ENCODE results near the gene PRKCA.
A peak's percentile ranks its signal among the peaks of the same experiment; 100 is the strongest.

PRKCA gene

GRCh38 chr17:66420961-66421371, 118.6 kb downstream of the PRKCA start:
- no peak for DNase-seq

GRCh38 chr17:66422186-66422585, 119.8 kb downstream of the PRKCA start:
- DNase-seq = peak; percentile 79

GRCh38 chr17:66423056-66423955, 120.9 kb downstream of the PRKCA start:
- DNase-seq = no peak

GRCh38 chr17:66425756-66426396, 123.5 kb downstream of the PRKCA start:
- DNase-seq = no peak

- DNase-seq = no peak
These were observed 124.1 kb downstream of the PRKCA start for GRCh38 chr17:66426397-66427033.

- no peak for DNase-seq
These were observed 124.7 kb downstream of the PRKCA start for GRCh38 chr17:66427134-66427533.

- no peak for DNase-seq
These were observed 127.3 kb downstream of the PRKCA start for GRCh38 chr17:66429680-66430079.

GRCh38 chr17:66430846-66431795, 128.7 kb downstream of the PRKCA start:
- DNase-seq = no peak

- peak; percentile 47 for DNase-seq
These were observed 129.5 kb downstream of the PRKCA start for GRCh38 chr17:66431910-66432309.

- no peak for DNase-seq
These were observed 130.1 kb downstream of the PRKCA start for GRCh38 chr17:66432411-66432957.

GRCh38 chr17:66432996-66433551, 130.7 kb downstream of the PRKCA start:
- DNase-seq = no peak

GRCh38 chr17:66435182-66435581, 132.8 kb downstream of the PRKCA start:
- DNase-seq = no peak

GRCh38 chr17:66436631-66437030, 134.2 kb downstream of the PRKCA start:
- DNase-seq = no peak

- no peak for DNase-seq
These were observed 135.1 kb downstream of the PRKCA start for GRCh38 chr17:66437476-66438026.

- DNase-seq = no peak
These were observed 135.7 kb downstream of the PRKCA start for GRCh38 chr17:66438101-66438500.

GRCh38 chr17:66441101-66441661, 138.8 kb downstream of the PRKCA start:
- no peak for DNase-seq

GRCh38 chr17:66443166-66443565, 140.8 kb downstream of the PRKCA start:
- DNase-seq = no peak

GRCh38 chr17:66443606-66444005, 141.2 kb downstream of the PRKCA start:
- DNase-seq = no peak

- no peak for DNase-seq
These were observed 141.6 kb downstream of the PRKCA start for GRCh38 chr17:66444031-66444430.

- DNase-seq = no peak
These were observed 142.8 kb downstream of the PRKCA start for GRCh38 chr17:66445229-66445628.

- DNase-seq = no peak
These were observed 144.0 kb downstream of the PRKCA start for GRCh38 chr17:66446419-66446818.
